K562 (cell line): ENCODE measurements around the gene ATXN7. TPM values are rescaled to one million over a fixed set of nuclear protein-coding genes. Genes with fewer than 3 reads are reported as not detected.

Experiments
- ATAC-seq: fragments of 200-7000 bp; cut with Tn5 transposase; 3 replicates; pipeline ENCODE4 v1.9.1; 2020; ENCODE audit warnings: moderate library complexity
- BruUV-seq: library from RNA; stranded (reverse); fragments of 400-500 nt; replicated peaks from 2 replicates; lab custom pipeline; 2021; lab: Mats Ljungman, UMichigan
- CTCF ChIA-PET: fragments of 300-600 bp; formaldehyde crosslinking; extraction: SDS; loops from one replicate; lab custom pipeline; 2021; ENCODE audit warnings: low intra/inter-chr PET ratio; lab: Yijun Ruan, JAX
- POLR2A ChIA-PET: fragments of 300-600, 350-650 bp; sonication (Branson Sonifier 250); formaldehyde crosslinking; extraction: SDS; loops from one replicate; lab custom pipeline; 2021; ENCODE audit warnings: antibody characterized with exemption, inconsistent platforms; lab: Yijun Ruan, JAX
- DNase-seq, 4 experiments: peaks; one replicate each; pipeline versions ENCODE4 v3.0.0 to v3.0.0-alpha.2; 2011 to 2018; ENCODE audit warnings: low spot score in 3 of 4, mixed read lengths in 3 of 4; ENCODE audit errors: extremely low read depth in 1 of 4
- FAIRE-seq: peaks from 2 replicates; lab custom pipeline; 2011; peaks lifted over from hg19 to GRCh38; lab: Jason Lieb, UNC
- H2AFZ ChIP-seq: 2 replicates; pipeline ENCODE4 v1.6.0; 2011; ENCODE audit warnings: low read depth, low read length, control low read depth, inconsistent platforms
- H3K27ac ChIP-seq: fragments of 200-600 bp; 3 replicates; pipeline ENCODE4 v1.8.0; 2011; ENCODE audit warnings: low read depth, mild to moderate bottlenecking, control low read depth, inconsistent platforms, low read length, moderate library complexity, mixed read lengths; ENCODE audit errors: extremely low read depth
- H3K27me3 ChIP-seq, 2 experiments: fragments of 300-600 bp in 1 of 2; 2 replicates in 1 of 2; 3 replicates in 1 of 2; pipeline versions ENCODE4 v1.6.0 to v1.8.0; 2011; ENCODE audit warnings: inconsistent platforms in 2 of 2, low read length in 2 of 2, mild to moderate bottlenecking in 1 of 2, mixed read lengths in 1 of 2, moderate library complexity in 1 of 2; ENCODE audit not compliant: control insufficient read depth in 2 of 2, insufficient read depth in 2 of 2
- H3K36me3 ChIP-seq: fragments of 300-600 bp; 3 replicates; pipeline ENCODE4 v1.8.0; 2011; ENCODE audit warnings: mild to moderate bottlenecking, low read length, inconsistent platforms; ENCODE audit not compliant: control insufficient read depth, insufficient read depth
- H3K4me1 ChIP-seq, 2 experiments: fragments of 200-600 bp in 1 of 2; replicated peaks in 1 of 2; 2 replicates in 1 of 2; 3 replicates in 1 of 2; pipeline versions ENCODE4 v1.5.1 to v1.8.0; 2011; ENCODE audit warnings: inconsistent platforms in 2 of 2, low read length in 2 of 2, mild to moderate bottlenecking in 1 of 2, mixed read lengths in 1 of 2, moderate library complexity in 1 of 2; ENCODE audit not compliant: control insufficient read depth in 2 of 2, insufficient read depth in 2 of 2
- H3K4me2 ChIP-seq: 2 replicates; pipeline ENCODE4 v1.6.1; 2011; ENCODE audit warnings: low read length, control low read depth, inconsistent platforms, mixed read lengths; ENCODE audit not compliant: insufficient read depth
- H3K4me3 ChIP-seq: fragments of 200-600 bp; sonication (generic), shearing (Covaris generic); 2 replicates; pipeline ENCODE4 v1.5.1; 2016; ENCODE audit warnings: control low read depth, inconsistent platforms
- H3K79me2 ChIP-seq: fragments of 200-600 bp; 3 replicates; pipeline ENCODE4 v1.8.0; 2011; ENCODE audit warnings: low read length, inconsistent platforms; ENCODE audit not compliant: control insufficient read depth, insufficient read depth
- H3K9ac ChIP-seq, 2 experiments: 2 replicates each; pipeline versions ENCODE4 v1.6.0 to v1.6.1; 2011; ENCODE audit warnings: low read depth in 2 of 2, low read length in 2 of 2, control low read depth in 1 of 2, inconsistent platforms in 1 of 2, mild to moderate bottlenecking in 1 of 2, mixed read lengths in 1 of 2; ENCODE audit not compliant: insufficient read depth in 1 of 2
- H3K9me1 ChIP-seq: one replicate; pipeline ENCODE4 v1.6.0; 2011; ENCODE audit warnings: inconsistent platforms, mild to moderate bottlenecking, low read length, moderate library complexity; ENCODE audit not compliant: control insufficient read depth, insufficient read depth
- H3K9me3 ChIP-seq: replicated peaks from 2 replicates; pipeline ENCODE4 v1.5.1; 2011; ENCODE audit warnings: low read depth, low read length, inconsistent platforms; ENCODE audit not compliant: control insufficient read depth, insufficient read depth
- H4K20me1 ChIP-seq: replicated peaks from 2 replicates; pipeline ENCODE4 v1.6.1; 2011; ENCODE audit warnings: low read length, inconsistent platforms, mixed read lengths; ENCODE audit not compliant: control insufficient read depth, insufficient read depth
- BRCA1 ChIP-seq, 2 experiments: fragments of 450-650 bp in 1 of 2; sonication (generic) in 1 of 2; formaldehyde crosslinking in 1 of 2; IDR thresholded peaks; 2 replicates each; pipeline versions ENCODE4 v1.5.0 to v1.6.1; 2017 to 2020; ENCODE audit warnings: mild to moderate bottlenecking in 1 of 2, missing genetic modification reagents in 1 of 2
- C11orf30 ChIP-seq: fragments of 450-650 bp; IDR thresholded peaks from 2 replicates; pipeline ENCODE4 v1.6.1; 2016; ENCODE audit warnings: low read depth, mild to moderate bottlenecking
- DEAF1 ChIP-seq: fragments of 450-650 bp; formaldehyde crosslinking; IDR thresholded peaks from 2 replicates; pipeline ENCODE4 v1.4.0; 2020; ENCODE audit warnings: mild to moderate bottlenecking, moderate library complexity
- ETV1 ChIP-seq: fragments of 450-650 bp; conservative IDR thresholded peaks from 2 replicates; pipeline ENCODE4 v1.6.1; 2016; ENCODE audit warnings: missing genetic modification characterization, control low read depth, low read depth, missing compliant biosample characterization
- FOXO4 ChIP-seq: fragments of 450-650 bp; formaldehyde crosslinking; IDR thresholded peaks from 2 replicates; pipeline ENCODE4 v1.4.0; 2020; ENCODE audit warnings: mild to moderate bottlenecking, moderate library complexity
- L3MBTL2 ChIP-seq: fragments of 450-650 bp; IDR thresholded peaks from 2 replicates; pipeline ENCODE4 v1.6.1; 2016; ENCODE audit warnings: mild to moderate bottlenecking, moderate library complexity
- MIER1 ChIP-seq: fragments of 450-650 bp; IDR thresholded peaks from 2 replicates; pipeline ENCODE4 v1.6.1; 2016; ENCODE audit warnings: antibody characterized with exemption, mild to moderate bottlenecking, low read depth
- MYC ChIP-seq, 2 experiments: fragments of 250-450 bp in 1 of 2; sonication (Bioruptor Pico) in 1 of 2; IDR thresholded peaks; 2 replicates each; pipeline versions ENCODE4 v1.5.1 to v1.6.1; 2012 to 2021; ENCODE audit warnings: low read depth in 2 of 2, borderline replicate concordance in 1 of 2, improper control_type of control experiment in 1 of 2, low read length in 1 of 2, mild to moderate bottlenecking in 1 of 2, moderate library complexity in 1 of 2
- NFE2 ChIP-seq: IDR thresholded peaks from 2 replicates; pipeline ENCODE4 v1.6.1; 2014; ENCODE audit warnings: antibody characterized with exemption, low read depth
- PHF8 ChIP-seq: fragments of 200-600 bp; sonication (generic); IDR thresholded peaks from 2 replicates; pipeline ENCODE4 v1.6.1; 2012; ENCODE audit warnings: mixed run types, mild to moderate bottlenecking, inconsistent platforms, low read length, moderate library complexity, borderline replicate concordance
- RCOR1 ChIP-seq, 2 experiments: IDR thresholded peaks; 2 replicates each; pipeline ENCODE4 v1.6.1; 2012; ENCODE audit warnings: low read depth in 2 of 2, low read length in 2 of 2, borderline replicate concordance in 1 of 2, improper control_type of control experiment in 1 of 2
- SFPQ ChIP-seq: fragments of 200-400 bp; formaldehyde crosslinking; IDR thresholded peaks from 2 replicates; pipeline ENCODE4 v1.6.1; 2017; ENCODE audit warnings: mild to moderate bottlenecking, low read depth, low read length, moderate library complexity
- SIRT6 ChIP-seq: IDR thresholded peaks from one replicate; pipeline ENCODE4 v1.6.1; 2012; ENCODE audit warnings: low read depth, mild to moderate bottlenecking, control low read depth, inconsistent platforms, low read length, moderate library complexity
- TFAP4 ChIP-seq: sonication (generic); formaldehyde crosslinking; IDR thresholded peaks from 2 replicates; pipeline ENCODE4 v1.8.0; 2022; ENCODE audit warnings: missing genetic modification reagents, mild to moderate bottlenecking, moderate library complexity, borderline replicate concordance
- ZNF79 ChIP-seq: fragments of 250-450 bp; sonication (Bioruptor Pico); IDR thresholded peaks from 2 replicates; pipeline ENCODE4 v1.4.0; 2020; ENCODE audit warnings: low read depth, mild to moderate bottlenecking, moderate library complexity
- WGBS: fragments of 100-300 bp; shearing (Covaris generic); methylation state at CpG from one replicate; pipeline ENCODE4 v1.1.6; 2016; ENCODE audit warnings: low coverage, mixed read lengths; ENCODE audit not compliant: insufficient coverage; ENCODE audit errors: missing lambda C conversion rate; 5-methylcytosine and 5-hydroxymethylcytosine counted together
- in situ Hi-C: fragments of 300-500 bp; cut with MboI; formaldehyde crosslinking; loops from 4 replicates; pipeline ENCODE4 v1.15.0; 2018; ENCODE audit warnings: inconsistent platforms, mixed read lengths
- intact Hi-C: fragments of 100-400 bp; cut with micrococcal nuclease; formaldehyde crosslinking; loops from 2 replicates; pipeline ENCODE4 v1.14.2; 2022
- polyA plus RNA-seq, 8 experiments: library from polyadenylated mRNA; depleted of rRNA in 4 of 8; stranded (reverse) in 5 of 8; unstranded in 3 of 8; fragments of >200 nt; fragmentation: Nextera tagmentation in 2 of 8; fragmentation: Illumina TruSeq in 1 of 8; extraction: Ambion mirVana in 2 of 8; extraction: Trizol in 1 of 8; gene quantifications; 2 replicates each; pipeline versions ENCODE4 v1.2.1 to v1.2.3, GENCODE V29; 2011 to 2014; ENCODE audit warnings: inconsistent platforms in 1 of 8, missing spikeins in 1 of 8
- total RNA-seq, 7 experiments: library from RNA; depleted of rRNA in 6 of 7; stranded (reverse); fragments of >200 nt in 6 of 7; fragmentation: Illumina TruSeq in 2 of 7; extraction: Trizol in 2 of 7; gene quantifications; 2 replicates each; pipeline versions ENCODE4 v1.2.1 to v1.2.3, GENCODE V29; 2011 to 2021; ENCODE audit warnings: low replicate concordance in 1 of 7

Gene ATXN7
- total and polyA plus RNA-seq, 9 of the 15 experiments (the other 6 are each of a cell fraction or from before 2014, with no cell fraction given) = 0.41 to 9.2 (median 6.7) TPM

- Histone ChIP-seq H3K27me3 (no peaks in the 10 kb centered on the region; a peak in 1 of 5 replicates), H3K36me3 (no peaks in the 10 kb centered on the region), H4K20me1 (no peaks in the 10 kb centered on the region), H3K4me3 (no peak overlapping the region), H3K27ac (no peak overlapping the region), H3K79me2 (no peaks in the 10 kb centered on the region), H3K4me1 (peaks cover 0 to 3% of the 10 kb centered on the region in 2 experiments; a peak in 1 of 5 replicates), H2AFZ (peak overlapping the region; percentile 85), H3K4me2 (peak overlapping the region; percentile 66; the same call in 1 of the 2 replicates), H3K9ac (no peak overlapping the region), H3K9me1 (no peaks in the 10 kb centered on the region), H3K9me3 (no peaks in the 10 kb centered on the region)
- POLR2A ChIA-PET = no interaction called here
- WGBS = 2% methylated on average over 11 of the region's 16 CpGs
- intact Hi-C loops (loop anchor here (1.0 to 5.0 kb wide), 3 partner anchors 368 to 454 kb away; no protein-coding TSS in a partner anchor), in situ Hi-C loops (no loop called here)
- CTCF ChIA-PET = interaction anchor here (0.5 to 1.1 kb wide), 5 partner anchors 137 to 787 kb away, joined by 3 to 7 read pairs (median 4); no protein-coding TSS in a partner anchor
- DNase-seq (peak; percentile 69 to 74 (median 72)), FAIRE-seq (peak; percentile 88), ATAC-seq (peak; percentile 98)
- no TSS peak for BruUV-seq
- TF ChIP-seq FOXO4 (CRISPR knock-in tag) (no peak), MYC (IDR thresholded peaks at IDR 0.05; ENCODE audit: low read depth, low read length) (peak; percentile 36; the same call in 1 of the 2 replicates), MYC (CRISPR knock-in tag; IDR thresholded peaks at IDR 0.05; ENCODE audit: borderline replicate concordance, low read depth) (no peak), PHF8 (no peak), RCOR1 (IDR thresholded peaks at IDR 0.05; ENCODE audit: borderline replicate concordance in 1 of 2, low read depth in 2 of 2, low read length in 2 of 2) (peak in 1 of 2 experiments; percentile 33; a peak in 1 of 4 replicates), NFE2 (peak; percentile 69), ZNF79 (CRISPR knock-in tag) (no peak), TFAP4 (CRISPR knock-in tag) (peak; percentile 29; the same call in 1 of the 2 replicates), ETV1 (peak; percentile 32; the same call in 1 of the 2 replicates), MIER1 (no peak), SFPQ (no peak), DEAF1 (peak; percentile 38; the same call in 1 of the 2 replicates), C11orf30 (peak; percentile 47; the same call in 1 of the 2 replicates), L3MBTL2 (peak; percentile 20; the same call in 1 of the 2 replicates), SIRT6 (no peak), BRCA1 (IDR thresholded peaks at IDR 0.05) (no peak), BRCA1 (CRISPR knock-in tag; IDR thresholded peaks at IDR 0.05) (no peak)
Observed at GRCh38 chr3:64030741-64031140, 167.1 kb downstream of the ATXN7 start.
